ENCODE measurements around the gene ADCY3.
"Not testable (repeated sequence)": the region's sequence is repeated elsewhere in the genome, so short reads cannot be mapped to it uniquely, and the experiment has no call there.

ADCY3 gene

DNA sequence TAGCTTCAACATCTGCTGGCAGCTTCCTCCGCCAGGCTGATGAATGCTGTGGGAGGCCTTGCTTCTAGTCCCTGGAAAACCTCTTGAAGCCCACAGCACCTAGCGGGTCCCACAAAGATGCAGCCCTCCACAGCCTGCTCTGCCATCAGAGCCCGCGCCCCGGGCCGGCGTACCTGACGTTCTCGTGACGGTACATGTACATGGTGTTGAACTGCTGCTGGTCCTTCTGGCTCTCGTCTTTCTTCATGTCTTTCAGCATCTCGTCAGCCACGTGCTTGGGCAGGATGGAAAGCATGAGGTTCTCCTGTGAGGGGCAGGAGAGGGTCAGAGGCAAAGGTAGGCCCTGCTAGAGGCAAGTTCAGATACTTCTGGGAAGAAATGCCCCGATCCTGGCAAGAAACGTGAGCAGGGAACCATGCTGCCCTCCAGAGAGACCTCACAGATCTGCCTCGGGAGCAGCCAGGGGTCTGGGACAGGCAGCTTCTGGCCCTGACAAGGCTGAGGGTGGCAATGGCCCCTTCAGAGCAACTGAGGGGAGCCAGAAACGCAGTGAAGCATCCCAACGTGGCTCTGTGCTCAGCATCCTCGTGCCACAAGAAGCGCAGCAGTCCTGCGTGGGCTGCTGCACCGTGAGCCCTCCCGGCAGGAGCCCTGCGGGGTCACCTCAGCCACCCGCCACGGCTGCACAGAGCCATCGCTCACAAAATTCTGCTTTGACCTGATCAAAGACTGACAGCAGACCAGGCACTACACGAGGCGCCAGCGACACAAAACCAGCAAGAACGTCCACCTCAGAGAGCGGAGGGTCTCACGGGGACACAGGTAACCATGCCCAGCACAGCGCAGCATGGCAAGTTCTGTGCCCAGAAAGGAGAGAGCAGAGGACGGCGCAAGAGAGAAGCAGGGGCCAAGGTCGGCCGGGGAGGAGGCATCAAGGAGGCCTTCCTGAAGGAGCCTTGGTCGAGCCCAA, 77.7 kb downstream of the ADCY3 start:
- no peak for DNase-seq

DNA sequence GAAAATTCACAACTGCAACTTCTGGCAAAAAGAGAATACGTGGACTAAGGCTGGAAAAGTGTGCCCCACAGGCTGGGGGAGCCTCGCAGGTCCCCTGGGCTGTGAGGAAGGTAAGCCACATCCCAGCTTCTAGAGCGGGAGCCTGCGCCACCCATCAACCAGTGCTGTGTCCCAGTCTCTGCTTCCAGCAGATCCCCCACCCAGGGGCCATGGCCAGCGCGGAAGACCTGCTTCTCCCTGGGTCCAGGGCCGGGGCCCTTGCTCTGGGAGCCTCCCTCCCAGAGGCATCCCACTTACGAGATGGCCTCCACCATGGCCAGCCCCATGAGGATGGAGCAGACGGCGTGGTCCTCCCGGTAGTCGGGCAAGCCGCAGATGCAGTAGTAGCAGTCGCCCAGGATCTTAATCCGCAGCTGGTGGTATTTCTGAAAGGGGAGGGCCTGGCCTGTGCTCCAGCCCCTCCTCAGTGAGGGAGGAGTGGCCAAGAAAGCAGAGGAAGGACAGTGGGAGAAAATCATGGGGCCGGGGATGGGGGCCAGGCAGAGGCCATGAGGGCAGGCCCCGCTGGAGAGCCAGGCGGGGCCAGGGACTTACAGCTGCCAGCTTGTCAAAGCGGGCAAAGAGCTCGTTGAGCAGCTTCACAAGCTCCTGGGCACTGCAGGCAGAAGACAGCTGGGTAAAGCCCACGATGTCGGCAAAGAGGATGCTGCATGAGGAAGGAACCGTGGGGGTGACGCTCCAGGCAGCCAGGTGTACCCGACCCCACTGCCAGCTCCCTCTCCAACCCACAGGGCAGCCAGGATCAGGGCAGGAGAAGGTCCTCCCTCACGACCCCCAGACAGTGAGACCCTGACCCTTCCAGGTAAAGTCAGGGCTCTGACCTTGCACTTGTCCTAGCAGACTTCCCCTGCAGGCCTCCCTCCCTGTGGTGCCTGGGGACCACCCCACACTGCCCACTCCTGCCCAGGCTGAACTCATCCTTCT, 78.8 kb downstream of the ADCY3 start:
- no peak for DNase-seq

- DNase-seq: no peak
These were observed 79.7 kb downstream of the ADCY3 start for GRCh38 chr2:24840164-24840869.

DNA sequence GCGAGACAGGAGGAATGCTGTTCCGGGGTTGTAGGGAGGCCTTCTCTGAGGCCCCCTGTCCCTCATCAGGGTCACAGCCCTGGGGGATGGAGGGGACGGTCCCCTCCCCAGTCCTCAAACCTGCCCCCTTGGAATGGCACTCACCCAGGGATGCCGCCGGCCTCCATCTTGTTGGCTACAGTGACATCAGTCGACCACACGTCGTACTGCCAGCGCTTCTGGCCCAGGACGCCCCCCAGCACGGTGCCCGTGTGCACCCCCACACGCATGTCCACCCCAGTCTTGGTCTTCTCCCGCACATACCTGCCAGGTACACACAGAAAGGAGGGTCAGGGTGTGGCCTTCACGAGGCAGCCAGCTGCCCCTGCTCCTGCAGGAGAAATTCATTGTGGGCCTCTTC, 80.3 kb downstream of the ADCY3 start:
- no peak for DNase-seq

DNA sequence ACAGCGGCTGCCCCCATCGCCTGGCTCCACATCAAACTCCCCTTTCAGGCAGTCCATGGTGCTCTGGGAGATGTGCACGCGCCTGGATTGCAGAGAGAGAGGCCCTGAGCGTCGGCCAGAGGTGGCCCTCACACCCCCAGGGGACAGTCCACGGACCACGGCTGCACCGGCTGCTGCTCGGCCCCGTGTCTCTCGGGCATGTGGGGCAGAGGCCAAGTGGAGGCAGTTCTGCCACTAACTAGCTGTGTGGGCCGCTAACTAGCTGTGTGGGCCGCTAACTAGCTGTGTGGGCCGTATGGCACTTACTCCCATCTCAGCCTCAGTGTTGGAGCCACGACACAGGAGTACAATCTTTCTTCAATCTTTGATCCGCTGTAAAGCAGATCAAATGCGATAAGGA, 81.5 kb downstream of the ADCY3 start:
- DNase-seq: no peak

- DNase-seq: no peak
These were observed 82.0 kb downstream of the ADCY3 start for GRCh38 chr2:24837996-24838513.

- no peak for DNase-seq
These were observed 83.3 kb downstream of the ADCY3 start for GRCh38 chr2:24836706-24837105.

- DNase-seq: no peak
These were observed 83.8 kb downstream of the ADCY3 start for GRCh38 chr2:24836206-24836605.

- not testable (repeated sequence) for DNase-seq
These were observed 84.6 kb downstream of the ADCY3 start for GRCh38 chr2:24835411-24835810.

DNA sequence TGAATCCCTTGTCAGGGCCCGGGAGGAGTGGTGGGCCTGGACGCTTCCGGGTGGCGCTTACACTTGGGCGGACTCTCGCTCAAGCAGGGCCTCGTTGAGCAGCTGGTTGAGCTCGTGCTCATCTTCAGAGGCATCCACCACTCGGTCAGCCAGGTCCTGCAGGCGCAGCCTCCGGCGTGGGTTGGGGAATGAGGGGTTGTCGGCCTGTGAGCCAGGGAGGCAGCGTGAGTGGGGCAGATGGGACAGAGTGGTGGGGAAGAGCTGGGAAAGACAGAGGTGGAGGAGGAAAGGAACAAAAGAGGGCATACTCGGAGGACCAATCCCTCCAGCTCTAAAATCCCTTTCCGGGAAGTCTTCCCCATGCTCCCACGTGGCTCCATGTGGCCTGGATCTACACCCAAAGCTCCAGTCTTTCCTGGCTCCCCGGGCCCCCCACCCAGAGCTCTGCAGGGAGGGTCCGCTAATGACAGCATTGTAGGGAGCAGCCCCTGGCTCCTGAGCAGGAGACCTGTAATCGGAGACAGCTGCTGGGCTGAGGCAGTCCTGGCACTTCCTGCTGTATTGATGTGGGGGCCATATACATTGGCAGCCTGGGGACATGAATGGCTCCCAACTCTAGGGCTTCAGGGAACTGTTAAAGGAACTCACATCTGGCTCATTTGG, 85.2 kb downstream of the ADCY3 start:
- DNase-seq: no peak

GRCh38 chr2:24833821-24834732, 86.0 kb downstream of the ADCY3 start:
- no peak for DNase-seq

DNA sequence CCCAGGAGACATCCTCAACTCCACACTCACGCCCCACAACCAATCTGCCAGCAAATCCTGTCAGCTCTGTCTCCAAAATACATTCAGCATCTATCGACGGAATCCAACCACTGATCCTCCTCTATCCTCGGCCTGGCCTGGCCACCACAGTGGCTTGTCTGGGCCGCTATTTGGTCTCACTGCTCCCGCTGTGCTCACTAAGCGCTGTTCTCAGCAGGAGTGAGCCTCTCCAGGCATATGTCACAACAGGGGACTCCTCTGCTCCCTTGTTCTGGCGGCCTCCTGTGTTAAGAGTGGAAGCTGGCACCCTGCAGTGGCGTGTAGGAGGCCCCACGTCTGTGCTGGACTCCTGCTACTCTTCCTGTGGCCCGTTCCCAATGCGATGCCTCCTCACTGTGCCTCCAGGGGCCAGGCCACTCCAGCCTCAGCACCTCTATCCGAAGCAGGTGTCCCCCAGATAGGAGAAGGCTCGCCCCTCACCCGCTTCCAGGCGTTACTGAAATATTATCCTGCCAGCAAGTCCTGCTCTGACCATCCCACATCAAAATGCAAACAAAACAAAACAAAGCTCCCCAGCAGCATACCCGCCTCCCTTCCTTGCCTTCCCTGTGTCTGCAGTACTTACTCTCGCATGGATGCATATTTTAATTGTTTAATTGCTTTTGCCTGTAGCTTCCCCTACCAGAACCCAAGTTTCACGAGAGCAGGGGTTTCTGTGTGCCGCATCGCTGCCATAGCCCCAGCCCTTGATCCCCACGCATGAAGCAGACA, 86.9 kb downstream of the ADCY3 start:
- DNase-seq: no peak

DNA sequence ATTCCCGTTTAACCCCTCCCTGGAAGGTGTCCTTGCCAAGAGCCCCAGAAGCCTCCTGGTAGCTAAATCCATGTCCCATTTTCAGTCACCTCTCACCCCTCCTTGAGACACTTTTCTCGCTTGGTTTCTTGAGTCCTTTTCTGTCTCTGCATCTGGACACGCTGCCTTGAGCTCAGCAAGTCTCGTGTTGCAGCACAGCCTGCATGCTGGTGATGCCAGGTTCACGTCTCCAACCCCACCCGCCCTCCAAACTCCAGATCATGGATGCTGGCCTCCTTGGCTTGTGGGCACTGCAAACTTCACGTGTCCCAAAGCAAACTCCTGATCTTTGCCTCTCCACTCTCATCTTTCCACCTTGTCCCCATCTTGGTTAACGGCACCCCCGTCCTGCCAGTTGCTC, 87.5 kb downstream of the ADCY3 start:
- no peak for DNase-seq

DNA sequence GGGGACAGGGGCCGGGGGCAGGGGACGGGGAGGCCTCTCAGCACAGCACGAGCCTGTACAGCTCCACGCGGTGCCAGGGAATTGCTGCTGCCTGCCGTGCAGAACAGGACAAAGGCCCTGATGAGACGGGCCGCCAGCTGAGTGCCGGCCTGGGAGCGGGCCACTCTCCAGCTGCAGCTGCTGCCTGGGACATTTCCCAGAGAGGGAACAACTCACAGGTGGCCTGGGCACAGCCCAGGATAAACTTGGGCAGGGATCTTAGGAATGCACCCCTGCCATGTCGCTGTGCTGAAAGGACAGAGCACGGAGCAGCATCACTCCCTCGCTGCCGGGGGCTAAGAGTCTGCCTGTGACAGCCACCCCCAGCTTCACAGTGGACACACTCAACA, 88.0 kb downstream of the ADCY3 start:
- no peak for DNase-seq

DNA sequence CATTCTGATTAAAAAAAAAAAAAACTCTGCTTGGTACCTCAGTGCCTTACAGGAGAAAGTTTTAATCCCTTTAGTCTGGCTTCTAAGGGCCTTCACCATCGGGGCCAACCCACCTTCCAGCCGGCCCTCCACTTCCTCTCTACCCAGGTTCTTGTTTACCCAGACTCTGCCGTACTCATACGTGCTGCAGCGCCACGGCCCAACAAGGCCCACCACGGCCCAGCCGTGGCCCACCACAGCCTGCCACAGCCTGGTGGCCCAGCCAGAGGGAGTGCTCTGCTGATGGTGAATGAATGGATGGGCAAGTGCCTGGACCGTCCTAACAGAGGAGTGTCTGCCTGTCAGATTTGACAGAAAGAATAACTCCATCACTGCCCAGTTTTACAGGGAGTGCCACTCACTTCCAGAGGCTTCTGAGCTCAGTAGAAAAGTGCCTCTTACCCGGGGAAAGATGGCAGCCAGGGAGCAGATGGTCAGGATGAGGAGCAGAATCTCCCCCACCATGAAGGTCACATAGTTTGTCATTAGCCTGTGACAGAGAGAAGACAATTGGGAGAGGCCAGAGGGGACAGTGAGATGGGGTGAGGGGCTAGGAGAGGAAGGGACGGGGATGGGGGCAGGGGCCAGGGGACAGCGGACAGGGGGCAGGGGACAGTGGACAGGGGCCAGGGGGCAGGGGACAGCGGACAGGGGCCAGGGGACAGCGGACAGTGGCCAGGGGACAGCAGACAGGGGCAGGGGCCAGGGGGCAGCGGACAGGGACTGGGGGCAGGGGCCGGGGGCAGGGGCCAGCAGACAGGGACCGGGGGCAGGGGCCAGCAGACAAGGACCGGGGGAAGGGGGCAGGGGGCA, 88.6 kb downstream of the ADCY3 start:
- no peak for DNase-seq

DNA sequence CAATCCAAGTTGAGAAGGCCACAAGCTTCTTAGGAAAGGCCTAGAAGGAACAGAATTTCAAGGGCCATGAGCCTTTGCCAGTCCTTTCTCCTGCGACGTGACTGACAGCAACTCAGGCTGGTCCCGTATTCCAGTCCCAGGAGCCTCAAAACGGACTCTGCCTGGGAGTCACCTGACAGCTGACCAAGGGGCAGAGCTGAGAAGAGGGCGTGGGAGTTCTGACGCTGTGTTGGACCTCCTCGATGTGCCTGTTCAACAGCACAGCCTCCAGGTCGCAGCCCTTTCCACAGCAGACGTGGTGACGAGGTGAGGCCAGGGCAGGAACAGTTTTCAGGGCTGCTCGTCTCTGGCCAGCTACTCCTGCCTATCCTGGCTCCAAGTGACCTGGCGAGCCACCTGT, 89.3 kb downstream of the ADCY3 start:
- DNase-seq: no peak

- DNase-seq: no peak
These were observed 89.7 kb downstream of the ADCY3 start for GRCh38 chr2:24830351-24830750.

DNA sequence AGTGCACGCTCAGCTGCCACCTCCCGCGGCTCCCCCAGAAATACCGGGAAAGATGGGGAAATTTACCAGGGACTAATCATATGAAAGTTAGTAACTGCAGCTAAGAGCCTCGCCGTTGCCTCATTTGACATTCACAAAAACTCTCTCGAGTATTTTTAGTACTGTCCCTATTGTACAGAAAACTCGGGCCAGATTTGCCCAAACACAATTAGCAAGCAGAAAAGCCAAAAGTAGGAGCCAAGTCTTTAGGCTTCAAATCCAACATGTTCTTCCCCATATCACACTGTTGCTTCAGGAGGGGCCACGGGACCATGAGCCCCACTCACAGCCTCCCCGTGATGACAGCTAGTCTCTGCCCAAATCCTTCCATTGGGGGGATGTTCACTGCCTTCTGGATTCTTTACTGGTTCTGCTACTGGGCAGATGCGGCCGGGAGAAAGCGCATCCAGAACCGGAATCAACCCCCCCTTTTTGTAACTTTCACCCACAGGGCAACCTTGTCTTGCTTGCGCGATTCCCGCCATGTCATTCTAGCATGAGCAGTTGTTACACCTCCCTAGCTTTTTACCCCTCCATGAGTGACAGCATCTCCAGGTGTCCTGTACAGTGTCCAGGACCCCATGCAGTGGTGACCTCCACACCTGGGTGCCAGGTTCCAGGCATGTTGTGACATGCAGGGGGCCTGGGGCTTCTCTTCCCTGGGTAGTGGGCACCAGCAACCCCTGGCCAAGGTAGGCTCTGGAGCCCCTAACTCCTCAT, 91.6 kb downstream of the ADCY3 start:
- DNase-seq: no peak
